HCT116 (cell line): ENCODE measurements around the gene ST3GAL2.

Experiments
- CEBPB ChIP-seq: IDR thresholded peaks from 2 replicates; pipeline ENCODE4 v1.6.1; 2012; ENCODE audit warnings: low read depth
- EGR1 ChIP-seq: IDR thresholded peaks from 2 replicates; pipeline ENCODE4 v1.6.1; 2012; ENCODE audit warnings: low read depth
- ELF1 ChIP-seq: IDR thresholded peaks from 2 replicates; pipeline ENCODE4 v1.6.1; 2012; ENCODE audit warnings: low read depth, borderline replicate concordance
- EZH2 ChIP-seq: fragments of 200-600 bp; sonication (generic); IDR thresholded peaks from 2 replicates; pipeline ENCODE4 v1.6.1; 2017; ENCODE audit warnings: antibody characterized with exemption, mixed run types
- EZH2phosphoT487 ChIP-seq: fragments of 200-600 bp; IDR thresholded peaks from 2 replicates; pipeline ENCODE4 v1.6.1; 2018; ENCODE audit warnings: antibody characterized with exemption, borderline replicate concordance
- POLR2A ChIP-seq: IDR thresholded peaks from 2 replicates; pipeline ENCODE4 v1.7.0; 2011; ENCODE audit warnings: borderline replicate concordance; ENCODE audit not compliant: insufficient read depth, insufficient read length; ENCODE audit errors: extremely low read depth
- SIN3A ChIP-seq: IDR thresholded peaks from 2 replicates; pipeline ENCODE4 v1.6.1; 2012; ENCODE audit warnings: low read depth
- SP1 ChIP-seq: IDR thresholded peaks from 2 replicates; pipeline ENCODE4 v1.6.1; 2012; ENCODE audit warnings: low read depth
- ZNF274 ChIP-seq: fragments of 200-500 bp; sonication (Bioruptor generic); IDR thresholded peaks from 2 replicates; pipeline ENCODE4 v1.6.1; 2014; ENCODE audit warnings: mild to moderate bottlenecking, low read depth, low read length, inconsistent platforms
- TF ChIP-seq, protein P1 (sequence below): IDR thresholded peaks from 2 replicates; pipeline ENCODE4 v1.6.1; 2012
- TF ChIP-seq, protein P2 (sequence below), 3 experiments: fragments of 200-600 bp in 1 of 3; sonication (generic) in 1 of 3; IDR thresholded peaks in 2 of 3; conservative IDR thresholded peaks in 1 of 3; 2 replicates each; pipeline ENCODE4 v1.5.1; 2012 to 2017; ENCODE audit warnings: low read depth in 2 of 3, low read length in 2 of 3, antibody characterized with exemption in 1 of 3, borderline replicate concordance in 1 of 3, control low read depth in 1 of 3, mild to moderate bottlenecking in 1 of 3, mixed read lengths in 1 of 3, mixed run types in 1 of 3, moderate library complexity in 1 of 3; ENCODE audit not compliant: insufficient read depth in 1 of 3
- TF ChIP-seq, protein P3 (sequence below): IDR thresholded peaks from 2 replicates; pipeline ENCODE4 v1.6.1; 2012; ENCODE audit warnings: low read depth

DNA sequence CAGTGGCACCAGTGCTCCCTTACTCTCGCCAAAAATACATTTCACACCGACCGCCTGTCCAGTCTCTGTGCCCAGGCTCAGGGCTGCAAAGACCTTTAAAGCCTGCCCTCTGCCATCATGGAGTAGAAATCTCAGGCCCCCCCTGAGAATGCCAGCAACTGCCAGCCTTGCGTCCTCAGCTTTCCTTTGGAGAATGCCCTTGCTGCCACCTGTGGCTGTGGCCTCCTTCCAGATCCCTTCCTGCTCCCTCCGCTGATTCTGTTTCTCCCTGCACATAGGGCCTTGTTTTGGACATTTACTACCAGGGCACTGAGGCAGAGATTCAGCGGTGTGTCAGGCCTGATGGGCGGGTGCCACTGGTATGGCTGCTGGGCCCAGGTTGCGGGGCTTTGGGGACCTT lies 28.7 kb upstream of the ST3GAL2 start:
- TF ChIP-seq, protein P1, sequence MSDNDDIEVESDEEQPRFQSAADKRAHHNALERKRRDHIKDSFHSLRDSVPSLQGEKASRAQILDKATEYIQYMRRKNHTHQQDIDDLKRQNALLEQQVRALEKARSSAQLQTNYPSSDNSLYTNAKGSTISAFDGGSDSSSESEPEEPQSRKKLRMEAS = no peak
- TF ChIP-seq, protein P2, sequence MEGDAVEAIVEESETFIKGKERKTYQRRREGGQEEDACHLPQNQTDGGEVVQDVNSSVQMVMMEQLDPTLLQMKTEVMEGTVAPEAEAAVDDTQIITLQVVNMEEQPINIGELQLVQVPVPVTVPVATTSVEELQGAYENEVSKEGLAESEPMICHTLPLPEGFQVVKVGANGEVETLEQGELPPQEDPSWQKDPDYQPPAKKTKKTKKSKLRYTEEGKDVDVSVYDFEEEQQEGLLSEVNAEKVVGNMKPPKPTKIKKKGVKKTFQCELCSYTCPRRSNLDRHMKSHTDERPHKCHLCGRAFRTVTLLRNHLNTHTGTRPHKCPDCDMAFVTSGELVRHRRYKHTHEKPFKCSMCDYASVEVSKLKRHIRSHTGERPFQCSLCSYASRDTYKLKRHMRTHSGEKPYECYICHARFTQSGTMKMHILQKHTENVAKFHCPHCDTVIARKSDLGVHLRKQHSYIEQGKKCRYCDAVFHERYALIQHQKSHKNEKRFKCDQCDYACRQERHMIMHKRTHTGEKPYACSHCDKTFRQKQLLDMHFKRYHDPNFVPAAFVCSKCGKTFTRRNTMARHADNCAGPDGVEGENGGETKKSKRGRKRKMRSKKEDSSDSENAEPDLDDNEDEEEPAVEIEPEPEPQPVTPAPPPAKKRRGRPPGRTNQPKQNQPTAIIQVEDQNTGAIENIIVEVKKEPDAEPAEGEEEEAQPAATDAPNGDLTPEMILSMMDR (IDR thresholded peaks at IDR 0.05 in 2 of 3, conservative IDR thresholded peaks at IDR 0.05 in 1 of 3; ENCODE audit: borderline replicate concordance in 1 of 3, insufficient read depth in 1 of 3, low read depth in 2 of 3, low read length in 2 of 3) = no peak
- TF ChIP-seq ELF1 = no peak
- no peak for TF ChIP-seq CEBPB
- no peak for TF ChIP-seq EZH2
- no peak for TF ChIP-seq POLR2A
- no peak for TF ChIP-seq EZH2phosphoT487
- TF ChIP-seq SP1 = no peak
- no peak for TF ChIP-seq SIN3A
- TF ChIP-seq, protein P3, sequence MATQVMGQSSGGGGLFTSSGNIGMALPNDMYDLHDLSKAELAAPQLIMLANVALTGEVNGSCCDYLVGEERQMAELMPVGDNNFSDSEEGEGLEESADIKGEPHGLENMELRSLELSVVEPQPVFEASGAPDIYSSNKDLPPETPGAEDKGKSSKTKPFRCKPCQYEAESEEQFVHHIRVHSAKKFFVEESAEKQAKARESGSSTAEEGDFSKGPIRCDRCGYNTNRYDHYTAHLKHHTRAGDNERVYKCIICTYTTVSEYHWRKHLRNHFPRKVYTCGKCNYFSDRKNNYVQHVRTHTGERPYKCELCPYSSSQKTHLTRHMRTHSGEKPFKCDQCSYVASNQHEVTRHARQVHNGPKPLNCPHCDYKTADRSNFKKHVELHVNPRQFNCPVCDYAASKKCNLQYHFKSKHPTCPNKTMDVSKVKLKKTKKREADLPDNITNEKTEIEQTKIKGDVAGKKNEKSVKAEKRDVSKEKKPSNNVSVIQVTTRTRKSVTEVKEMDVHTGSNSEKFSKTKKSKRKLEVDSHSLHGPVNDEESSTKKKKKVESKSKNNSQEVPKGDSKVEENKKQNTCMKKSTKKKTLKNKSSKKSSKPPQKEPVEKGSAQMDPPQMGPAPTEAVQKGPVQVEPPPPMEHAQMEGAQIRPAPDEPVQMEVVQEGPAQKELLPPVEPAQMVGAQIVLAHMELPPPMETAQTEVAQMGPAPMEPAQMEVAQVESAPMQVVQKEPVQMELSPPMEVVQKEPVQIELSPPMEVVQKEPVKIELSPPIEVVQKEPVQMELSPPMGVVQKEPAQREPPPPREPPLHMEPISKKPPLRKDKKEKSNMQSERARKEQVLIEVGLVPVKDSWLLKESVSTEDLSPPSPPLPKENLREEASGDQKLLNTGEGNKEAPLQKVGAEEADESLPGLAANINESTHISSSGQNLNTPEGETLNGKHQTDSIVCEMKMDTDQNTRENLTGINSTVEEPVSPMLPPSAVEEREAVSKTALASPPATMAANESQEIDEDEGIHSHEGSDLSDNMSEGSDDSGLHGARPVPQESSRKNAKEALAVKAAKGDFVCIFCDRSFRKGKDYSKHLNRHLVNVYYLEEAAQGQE = no peak
- no peak for TF ChIP-seq EGR1
- TF ChIP-seq ZNF274 = no peak
